ENCODE data around the gene BAG5.
"Not testable (repeated sequence)": the region's sequence is repeated elsewhere in the genome, so short reads cannot be mapped to it uniquely, and the experiment has no call there.

BAG5 gene

DNA sequence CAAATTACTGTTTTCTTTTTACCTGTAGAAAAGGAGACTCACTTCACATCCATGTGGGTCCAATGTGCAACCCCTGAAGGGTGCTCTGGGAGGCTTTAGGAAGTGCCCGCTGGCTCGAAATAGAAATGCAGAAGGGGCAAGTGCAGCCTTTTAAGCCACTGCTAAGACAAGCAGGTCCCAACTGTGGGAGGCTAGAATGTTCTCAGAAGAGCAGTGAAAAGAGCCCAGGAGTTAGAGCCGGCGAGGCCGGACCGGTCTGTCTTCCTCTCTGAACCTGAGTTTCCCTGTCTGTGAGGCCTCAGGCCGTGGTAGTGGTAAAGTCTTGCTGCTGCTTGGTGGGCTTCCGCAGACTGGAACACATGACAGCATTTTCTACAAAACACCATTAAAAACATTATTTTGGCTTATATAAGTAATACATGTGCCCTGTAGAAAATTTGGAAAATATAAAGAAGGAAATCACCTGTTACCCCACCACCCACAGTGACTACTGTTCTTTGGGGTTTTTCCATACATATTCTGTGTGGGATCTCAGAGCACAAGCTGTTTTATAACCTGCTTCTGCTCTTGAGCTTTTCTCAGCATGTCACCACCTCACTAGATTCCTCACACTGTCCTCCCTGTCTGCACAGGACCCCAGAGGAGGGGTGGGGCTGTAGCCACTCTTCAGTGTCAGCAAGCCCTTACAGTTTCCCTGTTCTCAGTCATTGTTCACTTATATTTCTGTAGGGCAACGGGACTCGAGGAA, 45.9 kb downstream of the BAG5 start:
- TF ChIP-seq, protein P1, sequence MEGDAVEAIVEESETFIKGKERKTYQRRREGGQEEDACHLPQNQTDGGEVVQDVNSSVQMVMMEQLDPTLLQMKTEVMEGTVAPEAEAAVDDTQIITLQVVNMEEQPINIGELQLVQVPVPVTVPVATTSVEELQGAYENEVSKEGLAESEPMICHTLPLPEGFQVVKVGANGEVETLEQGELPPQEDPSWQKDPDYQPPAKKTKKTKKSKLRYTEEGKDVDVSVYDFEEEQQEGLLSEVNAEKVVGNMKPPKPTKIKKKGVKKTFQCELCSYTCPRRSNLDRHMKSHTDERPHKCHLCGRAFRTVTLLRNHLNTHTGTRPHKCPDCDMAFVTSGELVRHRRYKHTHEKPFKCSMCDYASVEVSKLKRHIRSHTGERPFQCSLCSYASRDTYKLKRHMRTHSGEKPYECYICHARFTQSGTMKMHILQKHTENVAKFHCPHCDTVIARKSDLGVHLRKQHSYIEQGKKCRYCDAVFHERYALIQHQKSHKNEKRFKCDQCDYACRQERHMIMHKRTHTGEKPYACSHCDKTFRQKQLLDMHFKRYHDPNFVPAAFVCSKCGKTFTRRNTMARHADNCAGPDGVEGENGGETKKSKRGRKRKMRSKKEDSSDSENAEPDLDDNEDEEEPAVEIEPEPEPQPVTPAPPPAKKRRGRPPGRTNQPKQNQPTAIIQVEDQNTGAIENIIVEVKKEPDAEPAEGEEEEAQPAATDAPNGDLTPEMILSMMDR (IDR thresholded peaks at IDR 0.05; ENCODE audit: borderline replicate concordance, insufficient read depth, low read depth, low read length) = no peak

DNA sequence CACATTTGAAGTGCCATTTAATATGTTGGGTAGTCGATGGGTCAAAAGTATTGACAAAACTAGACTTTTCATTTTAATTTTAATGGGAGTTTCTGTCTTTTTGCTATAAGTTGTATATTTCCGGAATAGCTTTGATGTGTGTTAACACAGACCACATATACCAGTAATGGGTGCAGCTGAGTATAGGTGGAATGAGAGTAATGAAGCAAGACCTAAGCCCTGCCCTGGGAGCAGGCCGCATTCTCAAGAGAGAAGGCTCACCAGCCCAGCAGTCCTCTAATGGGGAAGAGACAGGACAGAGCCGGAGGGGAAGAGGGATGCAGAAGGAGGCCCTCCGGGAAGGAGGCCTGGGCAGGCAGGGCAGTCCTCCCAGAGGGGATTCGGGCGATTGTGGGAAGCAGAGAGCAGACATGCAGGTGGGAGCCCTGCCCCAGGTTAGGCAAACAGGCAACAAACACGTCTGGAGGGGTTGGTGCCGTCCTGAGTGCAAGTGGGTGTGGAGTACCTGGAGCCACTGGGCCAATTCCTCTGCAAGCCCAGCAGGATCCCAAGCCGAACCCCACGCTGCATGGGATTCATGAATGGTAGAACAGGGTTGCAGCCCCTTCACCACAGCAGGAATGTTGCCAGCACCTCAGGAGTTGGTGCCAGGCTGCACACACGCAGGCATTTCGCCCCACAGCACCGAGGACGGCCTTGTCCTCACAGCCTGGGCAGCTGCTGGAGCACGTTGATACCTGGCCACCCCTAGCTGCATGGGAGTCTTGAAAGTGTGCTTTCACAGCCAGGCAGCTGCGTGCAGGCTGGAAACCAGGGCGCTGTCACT, 47.6 kb downstream of the BAG5 start:
- TF ChIP-seq, protein P1 (IDR thresholded peaks at IDR 0.05; ENCODE audit: borderline replicate concordance, insufficient read depth, low read depth, low read length) = no peak
- H3K4me3 ChIP-seq (ENCODE audit: low read depth, low read length) = no peak overlapping the region

More for the DNA sequence above, 45.9 kb downstream of the BAG5 start:
- H3K4me3 ChIP-seq (ENCODE audit: low read depth, low read length) = no peak overlapping the region

DNA sequence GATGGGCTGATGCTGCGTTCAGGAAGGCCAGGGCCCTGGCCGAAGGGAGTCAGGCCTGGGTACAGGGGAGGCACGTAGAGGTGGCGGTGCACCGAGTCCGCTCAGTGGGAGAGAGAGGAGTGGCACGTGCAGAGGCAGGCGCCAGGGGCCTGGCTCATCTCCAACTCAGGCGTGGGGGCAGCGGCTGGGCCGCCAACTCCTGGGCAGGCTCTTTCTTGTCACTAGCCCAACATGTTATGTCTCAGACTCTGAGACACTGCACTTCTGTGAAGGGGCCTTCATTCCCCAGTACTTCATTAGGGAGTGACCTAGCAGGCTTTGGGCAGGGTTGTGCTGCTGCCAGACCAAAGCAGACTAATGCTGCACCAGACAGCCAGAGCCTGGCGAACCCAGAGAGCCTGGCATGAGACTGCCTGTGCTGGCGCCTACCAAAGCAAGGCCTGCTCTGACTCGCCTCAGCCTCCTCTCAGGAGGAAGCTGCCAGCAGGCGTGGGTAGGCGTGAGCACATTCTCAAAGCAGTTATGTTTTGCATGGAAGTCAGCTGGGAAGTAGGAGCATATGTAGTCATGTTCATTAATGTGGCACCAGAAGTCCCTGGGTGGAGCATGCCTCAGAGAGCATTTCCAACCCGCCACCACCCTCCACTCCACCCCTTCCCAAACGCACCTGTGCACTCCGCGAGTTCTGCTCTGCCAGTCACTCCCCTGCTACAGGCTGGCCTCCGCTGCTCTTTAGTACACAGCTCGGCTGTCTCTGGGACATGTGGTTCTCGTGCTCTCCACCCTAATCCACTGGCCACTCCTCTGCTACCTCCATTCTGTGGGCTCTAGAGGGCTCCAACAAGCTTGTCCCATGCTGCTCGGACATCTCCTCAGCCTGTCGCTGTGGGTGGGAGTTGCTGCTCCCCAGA, 49.5 kb downstream of the BAG5 start:
- H3K4me3 ChIP-seq (ENCODE audit: low read depth, low read length) = no peak overlapping the region
- TF ChIP-seq, protein P1 (IDR thresholded peaks at IDR 0.05; ENCODE audit: borderline replicate concordance, insufficient read depth, low read depth, low read length) = no peak

DNA sequence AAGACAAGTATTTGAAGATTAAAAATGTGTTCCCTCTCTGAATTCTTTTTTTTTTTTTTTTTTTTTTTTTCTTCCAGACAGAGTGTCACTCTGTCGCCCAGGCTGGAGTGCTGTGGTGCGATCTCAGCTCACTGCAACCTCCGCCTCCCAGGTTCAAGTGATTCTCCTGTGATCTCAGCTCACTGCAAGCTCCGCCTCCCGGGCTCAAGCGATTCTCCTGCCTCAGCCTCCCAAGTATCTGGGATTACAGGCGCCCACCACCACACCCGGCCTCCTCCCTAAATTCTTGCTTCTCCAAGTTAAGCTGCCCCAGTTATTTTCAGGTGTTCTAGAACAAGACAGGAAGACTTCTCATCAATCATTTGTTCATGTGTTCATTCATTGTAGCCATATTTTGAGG, 50.3 kb downstream of the BAG5 start:
- H3K4me3 ChIP-seq (ENCODE audit: low read depth, low read length) = not testable (repeated sequence)

DNA sequence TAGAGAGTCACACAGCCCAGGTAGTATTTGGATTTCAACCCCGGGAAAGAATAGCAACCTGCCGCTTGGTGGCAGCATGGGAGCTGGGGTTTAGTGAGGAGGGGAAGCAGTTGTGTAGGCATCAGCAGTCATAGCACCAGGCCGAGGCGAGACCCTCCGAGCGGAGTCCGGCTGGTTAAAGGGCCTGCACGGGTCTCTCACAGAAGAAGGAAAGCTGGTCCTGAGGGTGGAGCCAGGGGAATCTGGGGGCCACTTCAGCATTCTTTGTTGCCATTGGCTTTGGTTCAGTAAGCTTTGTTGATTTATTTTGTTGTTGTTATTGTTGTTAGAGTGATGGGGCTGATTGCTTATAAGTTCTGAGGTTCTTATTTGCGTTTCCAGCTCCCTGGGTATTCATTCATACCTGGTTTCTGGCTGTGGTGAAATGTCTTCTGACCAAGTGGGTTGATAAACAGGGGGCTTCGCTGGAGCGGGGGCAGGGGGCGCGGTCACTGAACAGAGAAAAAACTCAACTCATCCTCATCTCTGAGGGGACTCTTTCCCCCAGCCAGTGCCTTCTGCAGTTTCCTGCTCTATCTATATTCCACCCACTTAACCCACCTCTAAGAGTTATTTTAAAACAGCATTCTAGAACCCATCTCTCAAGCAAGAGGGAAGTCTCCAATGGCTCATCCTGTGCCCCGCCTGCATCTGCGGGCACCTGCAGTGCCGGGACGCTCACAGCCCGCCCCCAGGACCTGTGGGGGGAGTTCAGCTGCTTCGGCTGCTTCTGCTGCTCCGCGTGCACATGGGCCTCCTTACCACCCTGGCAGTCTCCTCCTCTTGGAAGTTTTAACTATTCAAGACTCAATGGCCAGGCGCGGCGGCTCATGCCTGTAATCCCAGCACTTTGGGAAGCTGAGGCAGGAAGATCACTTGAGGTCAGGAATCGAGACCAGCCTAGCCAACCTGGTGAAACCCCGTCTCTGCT, 51.4 kb downstream of the BAG5 start:
- H3K4me3 ChIP-seq (ENCODE audit: low read depth, low read length) = no peak overlapping the region
- TF ChIP-seq, protein P1 (IDR thresholded peaks at IDR 0.05; ENCODE audit: borderline replicate concordance, insufficient read depth, low read depth, low read length) = no peak

DNA sequence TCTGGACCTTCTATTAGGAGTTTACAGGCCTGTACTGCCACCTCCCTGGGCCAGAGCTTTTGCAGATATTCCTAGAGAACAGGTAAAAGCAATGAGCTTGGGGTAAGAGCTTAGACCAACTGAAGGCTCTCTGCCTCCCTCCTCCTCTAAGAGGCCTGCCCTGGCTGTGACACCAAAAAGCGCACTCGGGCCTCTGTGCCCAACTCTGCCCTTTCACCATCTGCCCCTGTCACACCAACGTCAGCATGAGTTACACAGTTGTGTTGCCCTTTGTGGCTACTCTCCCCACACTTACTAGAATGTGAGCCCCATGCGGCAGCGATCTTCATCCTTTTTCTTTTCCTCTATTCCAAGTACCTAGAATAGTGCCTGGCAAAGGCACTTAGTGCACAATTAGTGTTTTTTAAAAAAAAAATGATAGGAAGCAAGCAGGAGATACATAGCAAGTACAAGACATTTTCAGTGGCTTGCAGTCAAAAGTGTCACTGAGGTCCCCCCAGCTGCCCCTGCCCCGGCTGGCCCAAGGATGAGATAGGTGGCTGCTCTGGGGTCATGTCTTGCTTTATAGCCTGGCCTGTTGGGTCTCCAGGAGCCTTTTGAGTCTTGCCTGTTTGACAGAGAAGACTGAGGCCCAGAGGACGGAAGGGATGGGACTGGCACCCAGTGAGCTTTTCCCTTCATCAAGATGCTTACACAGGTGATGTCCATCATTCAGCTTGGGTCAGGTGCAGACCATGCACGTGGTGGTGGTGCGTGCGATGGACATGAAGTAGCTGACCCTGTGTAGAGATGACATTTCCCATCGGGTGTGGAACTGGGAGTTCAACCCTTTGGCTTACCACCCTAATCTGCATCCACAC, 52.4 kb downstream of the BAG5 start:
- TF ChIP-seq, protein P1 (IDR thresholded peaks at IDR 0.05; ENCODE audit: borderline replicate concordance, insufficient read depth, low read depth, low read length) = no peak

More for the DNA sequence above, 52.4 kb downstream of the BAG5 start:
- no peak overlapping the region for H3K4me3 ChIP-seq (ENCODE audit: low read depth, low read length)
